Stimulated activated CD4-positive, alpha-beta T cell treated with anti-CD3 and anti-CD28 coated beads, Interleukin-4, amount 100 ng/mL, for 48 hours (primary cell): ENCODE measurements around the gene CLOCK.

ENCODE experiments used
- DNase-seq, 2 donors: peaks; one replicate each; pipeline ENCODE4 v3.0.0-alpha.2; 2020; ENCODE audit warnings: low read depth in 2 of 2

The CLOCK gene

GRCh38 chr4:55543858-55544257 is 2.9 kb downstream of the CLOCK start:
- no peak for DNase-seq

- no peak for DNase-seq
Observed at GRCh38 chr4:55540271-55540670, 6.4 kb downstream of the CLOCK start.

GRCh38 chr4:55539658-55540057 is 7.1 kb downstream of the CLOCK start:
- DNase-seq, result no peak

DNA sequence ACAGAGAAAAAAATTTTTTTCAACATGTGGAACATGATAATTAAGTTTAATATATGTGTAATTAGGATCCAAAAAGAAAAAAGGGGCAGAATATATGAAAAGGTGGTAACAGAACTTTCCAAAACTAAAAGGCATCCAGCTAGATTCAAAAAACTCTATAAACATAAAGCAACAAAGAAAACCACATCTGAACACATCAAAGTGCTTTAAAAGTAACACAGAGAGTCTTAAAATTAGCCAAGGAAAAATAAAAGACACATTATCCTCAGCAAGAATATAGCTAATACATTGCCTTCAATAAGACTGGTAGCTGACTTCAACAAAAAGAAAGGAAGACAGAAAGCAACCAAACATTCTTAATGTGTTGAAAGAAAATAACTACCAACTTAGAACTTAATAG is 8.2 kb downstream of the CLOCK start:
- DNase-seq, result no peak

- DNase-seq, result no peak
Observed at GRCh38 chr4:55534306-55534705, 12.4 kb downstream of the CLOCK start.

DNA sequence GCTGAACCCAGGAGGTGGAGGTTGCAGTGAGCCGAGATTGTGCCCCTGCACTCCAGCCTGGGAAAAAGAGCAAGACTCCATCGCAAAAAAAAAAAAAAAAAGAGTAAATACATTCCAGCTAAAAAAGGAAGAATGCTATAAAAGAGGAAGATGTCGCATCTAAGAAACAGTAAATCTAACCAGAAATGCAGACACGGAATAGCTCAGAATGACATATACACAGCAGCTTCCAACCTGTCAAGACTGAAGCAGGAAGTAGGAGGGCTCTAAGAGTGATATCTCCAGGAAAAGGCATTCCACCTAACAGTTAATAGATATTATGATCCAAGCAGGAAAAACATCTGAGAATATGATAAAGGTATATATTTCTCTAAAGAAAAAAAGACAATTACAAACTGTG is 16.0 kb downstream of the CLOCK start:
- no peak for DNase-seq

DNA sequence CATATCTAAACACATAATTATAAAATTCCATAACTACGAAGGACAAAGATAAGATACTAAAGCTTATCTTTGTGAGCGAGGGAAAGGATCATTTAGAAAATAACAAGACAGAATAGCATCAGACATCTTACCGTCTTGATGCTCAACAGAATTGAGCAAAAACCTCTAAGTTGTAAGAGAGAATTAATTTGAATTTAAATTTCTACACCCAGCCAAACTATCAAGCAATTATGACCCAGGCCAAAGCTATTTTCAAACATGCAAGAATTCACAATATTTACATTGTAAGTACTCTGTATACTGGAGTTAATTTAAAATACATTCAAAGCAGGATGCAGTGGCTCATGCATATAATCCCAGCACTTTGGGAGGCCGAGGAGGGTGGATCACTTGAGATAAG is 16.5 kb downstream of the CLOCK start:
- DNase-seq, result no peak

GRCh38 chr4:55528491-55528890 is 18.2 kb downstream of the CLOCK start:
- no peak for DNase-seq

- no peak for DNase-seq
Observed at GRCh38 chr4:55524844-55525571, 21.7 kb downstream of the CLOCK start.

- no peak for DNase-seq
Observed at GRCh38 chr4:55518442-55518841, 28.3 kb downstream of the CLOCK start.

DNA sequence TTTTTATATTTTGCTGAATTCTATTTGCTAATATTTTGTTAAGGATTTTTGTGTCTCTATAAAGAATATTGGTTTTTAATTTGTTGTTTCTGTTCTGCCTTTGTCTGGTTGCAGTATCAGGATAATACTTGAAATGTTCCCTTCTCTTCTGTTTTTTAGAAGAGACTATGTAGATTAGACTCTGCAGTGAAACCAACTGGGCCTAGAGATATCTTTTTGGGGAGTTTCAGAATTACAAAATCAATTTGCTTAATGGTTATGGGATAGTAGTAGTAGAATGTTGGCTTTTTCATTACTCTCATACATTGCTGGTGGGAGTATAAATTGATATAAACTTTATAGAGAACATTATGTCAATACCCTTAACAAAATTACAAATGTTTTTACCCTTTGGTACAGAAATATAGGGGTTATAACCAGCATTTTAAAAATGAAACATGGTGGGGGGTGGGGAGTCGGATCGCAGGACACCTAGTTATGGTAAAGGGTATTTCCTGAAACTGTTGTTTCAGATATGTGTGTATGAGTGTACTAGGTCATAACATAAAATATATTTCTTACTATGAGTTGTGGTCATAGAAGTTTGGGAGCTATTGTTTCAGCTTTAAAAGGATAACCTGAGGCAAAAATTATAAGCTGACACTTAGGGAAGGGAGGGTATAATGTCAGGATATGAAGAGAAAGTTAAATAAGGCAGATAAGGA is 29.0 kb downstream of the CLOCK start:
- no peak for DNase-seq

DNA sequence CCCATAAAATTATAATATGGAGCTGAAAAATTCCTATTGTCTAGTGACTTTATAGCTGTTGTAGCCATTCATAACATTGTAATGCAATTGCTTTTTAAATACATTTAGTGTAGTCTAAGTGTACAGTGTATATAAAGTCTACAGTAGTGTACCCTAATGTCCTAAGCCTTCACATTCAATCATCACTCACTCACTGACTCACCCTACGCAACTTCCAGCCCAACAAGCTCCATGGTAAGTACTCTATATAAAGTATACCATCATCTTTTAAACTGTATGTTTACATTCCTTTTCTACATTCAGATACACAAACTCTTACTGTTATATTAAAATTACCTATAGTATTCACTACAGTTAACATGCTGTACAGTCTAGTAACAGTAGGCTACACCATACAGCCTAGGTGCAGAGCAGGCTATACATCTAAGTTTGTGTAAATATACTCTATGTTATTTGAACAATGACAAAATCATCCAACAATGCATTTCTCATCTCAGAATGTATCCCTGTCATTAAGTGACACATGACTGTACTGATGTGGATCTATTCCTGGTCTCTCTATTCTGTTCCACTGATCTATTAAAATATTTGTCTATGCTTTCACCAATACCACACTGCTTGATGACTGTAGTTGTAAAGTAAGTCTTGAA is 33.7 kb downstream of the CLOCK start:
- DNase-seq, result no peak

- no peak for DNase-seq
Observed at GRCh38 chr4:55512077-55512476, 34.6 kb downstream of the CLOCK start.

DNA sequence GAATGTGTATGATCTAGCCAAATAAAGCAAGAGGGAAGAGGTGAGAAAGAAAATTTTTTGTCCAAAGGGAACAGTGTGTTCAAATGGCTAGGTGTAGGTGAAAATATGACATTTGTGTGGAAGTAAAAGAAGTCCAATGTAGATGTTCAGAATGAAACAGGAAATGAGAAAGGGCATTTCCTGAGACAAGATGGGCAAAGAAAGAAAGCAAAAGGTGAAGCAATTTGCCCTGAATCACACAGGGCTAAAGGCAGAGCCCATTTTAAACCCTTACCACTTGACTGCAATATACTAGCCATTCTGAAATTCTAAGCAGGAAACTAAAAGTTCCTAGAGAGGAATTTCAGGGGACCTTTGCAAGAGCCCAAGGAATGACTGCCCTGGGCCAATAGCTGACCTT is 36.0 kb downstream of the CLOCK start:
- no peak for DNase-seq

DNA sequence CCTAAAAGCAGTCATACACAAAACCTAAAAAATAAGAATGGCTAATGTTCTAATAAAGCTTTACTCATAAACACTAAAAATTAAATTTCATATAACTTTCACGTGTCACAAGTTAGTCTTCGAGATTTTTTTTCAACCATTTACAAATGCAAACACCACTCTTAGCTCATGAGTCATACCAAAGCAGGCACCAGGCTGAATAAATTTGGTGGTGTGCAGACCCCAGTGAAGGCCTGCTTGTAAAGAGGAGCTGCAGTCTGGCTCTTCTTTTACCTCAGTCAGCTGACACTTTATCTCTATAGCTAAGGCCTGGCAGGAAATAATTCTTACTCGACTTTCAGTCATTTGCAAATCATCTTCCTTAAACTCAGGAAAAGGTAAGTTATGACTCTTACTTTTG is 37.4 kb downstream of the CLOCK start:
- no peak for DNase-seq

GRCh38 chr4:55507612-55508011 is 39.1 kb downstream of the CLOCK start:
- DNase-seq, result no peak

DNA sequence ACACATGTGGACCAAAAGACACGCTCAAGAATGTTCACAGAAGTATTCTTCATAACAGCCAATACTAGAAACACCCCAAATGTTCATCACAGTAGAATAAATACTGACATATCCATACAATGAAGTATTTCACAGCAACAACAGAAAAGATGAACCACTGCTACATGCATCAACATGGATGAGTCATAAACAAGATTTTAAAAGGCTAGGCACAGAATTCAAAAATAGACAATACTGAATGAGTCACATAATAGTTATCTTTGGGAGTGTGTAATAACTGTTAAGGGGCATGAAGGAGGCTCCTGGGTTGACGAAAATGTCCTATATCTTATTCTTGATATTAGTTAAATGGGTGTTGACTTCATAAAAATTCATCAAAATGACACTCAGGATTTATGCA is 43.5 kb downstream of the CLOCK start:
- no peak for DNase-seq

- no peak for DNase-seq
Observed at GRCh38 chr4:55500072-55500471, 46.6 kb downstream of the CLOCK start.

- no peak for DNase-seq
Observed at GRCh38 chr4:55499495-55499894, 47.2 kb downstream of the CLOCK start.

DNA sequence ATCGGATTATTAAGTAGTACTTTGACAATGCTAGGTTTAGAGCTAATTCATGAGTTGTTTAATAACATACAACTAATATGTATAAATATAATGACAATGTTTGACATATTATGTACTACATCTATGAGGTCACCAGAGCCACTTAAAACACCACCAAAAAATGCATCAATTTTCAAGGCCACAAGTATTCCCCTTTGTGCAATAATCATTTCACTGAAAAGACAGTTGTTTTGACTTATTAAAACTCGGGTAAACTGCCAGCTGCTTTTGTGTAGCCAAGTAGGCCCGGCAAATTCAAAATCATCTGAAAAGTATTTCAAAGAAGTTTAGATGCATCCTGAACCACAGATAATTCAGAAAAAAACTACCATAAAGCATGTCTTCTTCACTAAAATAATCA is 48.7 kb downstream of the CLOCK start:
- DNase-seq, result no peak

GRCh38 chr4:55491486-55491885 is 55.2 kb downstream of the CLOCK start:
- no peak for DNase-seq

DNA sequence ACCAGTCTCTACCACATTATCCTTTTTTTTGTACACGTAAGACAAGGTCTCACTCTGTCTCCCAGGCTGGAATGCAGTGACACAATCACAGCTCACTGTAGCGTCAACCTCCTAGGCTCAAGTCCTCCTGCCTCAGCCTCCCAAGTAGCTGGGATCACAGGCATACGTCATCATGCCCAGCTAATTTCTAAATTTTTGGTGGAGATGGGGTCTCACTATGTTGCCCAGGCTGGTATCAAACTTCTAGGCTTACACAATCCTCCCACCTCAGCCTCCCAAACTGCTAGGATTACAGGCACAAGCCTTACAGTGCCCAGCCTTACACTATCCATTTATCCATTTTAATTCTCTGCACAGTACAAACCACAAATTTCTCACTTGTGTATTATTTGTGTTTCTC is 58.0 kb downstream of the CLOCK start:
- DNase-seq, result no peak

- DNase-seq, result no peak
Observed at GRCh38 chr4:55485821-55486220, 60.9 kb downstream of the CLOCK start.
